NCI-H82 (cell line): Measurements from ENCODE around the gene LPAR1.

Experiments
- DNase-seq: peaks from one replicate; lab custom pipeline; 2025; lab: John Stamatoyannopoulos, UW

The LPAR1 gene

GRCh38 chr9:110952540-110952859, 85.8 kb downstream of the LPAR1 start:
- no peak for DNase-seq

GRCh38 chr9:110951805-110952539, 86.3 kb downstream of the LPAR1 start:
- no peak for DNase-seq

GRCh38 chr9:110950041-110950645, 88.1 kb downstream of the LPAR1 start:
- no peak for DNase-seq

GRCh38 chr9:110949081-110949480, 89.2 kb downstream of the LPAR1 start:
- DNase-seq = no peak

GRCh38 chr9:110947491-110948044, 90.7 kb downstream of the LPAR1 start:
- no peak for DNase-seq

GRCh38 chr9:110942522-110942921, 95.7 kb downstream of the LPAR1 start:
- no peak for DNase-seq

- DNase-seq = no peak
Measured at GRCh38 chr9:110940951-110941557, 97.2 kb downstream of the LPAR1 start.

- no peak for DNase-seq
Measured at GRCh38 chr9:110939573-110939972, 98.7 kb downstream of the LPAR1 start.

GRCh38 chr9:110939047-110939446, 99.2 kb downstream of the LPAR1 start:
- DNase-seq = no peak

- DNase-seq = no peak
Measured at GRCh38 chr9:110938242-110938641, 100.0 kb downstream of the LPAR1 start.

GRCh38 chr9:110936719-110937452, 101.4 kb downstream of the LPAR1 start:
- DNase-seq = no peak

GRCh38 chr9:110936237-110936636, 102.0 kb downstream of the LPAR1 start:
- DNase-seq = no peak

GRCh38 chr9:110935829-110936228, 102.4 kb downstream of the LPAR1 start:
- DNase-seq = no peak

- DNase-seq = no peak
Measured at GRCh38 chr9:110933350-110934001, 104.8 kb downstream of the LPAR1 start.

GRCh38 chr9:110932863-110933262, 105.4 kb downstream of the LPAR1 start:
- DNase-seq = no peak

GRCh38 chr9:110928599-110928998, 109.7 kb downstream of the LPAR1 start:
- no peak for DNase-seq

- no peak for DNase-seq
Measured at GRCh38 chr9:110926828-110927487, 111.3 kb downstream of the LPAR1 start.

- DNase-seq = no peak
Measured at GRCh38 chr9:110923601-110924000, 114.7 kb downstream of the LPAR1 start.

- no peak for DNase-seq
Measured at GRCh38 chr9:110922145-110922544, 116.1 kb downstream of the LPAR1 start.

- no peak for DNase-seq
Measured at GRCh38 chr9:110921705-110922104, 116.6 kb downstream of the LPAR1 start.

- DNase-seq = no peak
Measured at GRCh38 chr9:110919609-110920008, 118.7 kb downstream of the LPAR1 start.

- DNase-seq = no peak
Measured at GRCh38 chr9:110919050-110919435, 119.2 kb downstream of the LPAR1 start.
